HG02870 (cell line): ENCODE data around the gene TRPM1.

Source experiments
- ATAC-seq: cut with Tn5 transposase; IDR thresholded peaks from one replicate; pipeline ENCODE4 v1.9.1; 2021; ENCODE audit warnings: mild to moderate bottlenecking, moderate library complexity; ENCODE audit not compliant: unreplicated experiment

TRPM1 gene

GRCh38 chr15:30985081-30985531 lies 116.4 kb downstream of the TRPM1 start:
- ATAC-seq: no peak

GRCh38 chr15:30984542-30984941 lies 117.0 kb downstream of the TRPM1 start:
- no peak for ATAC-seq

- ATAC-seq: no peak
Observed at GRCh38 chr15:30984118-30984517, 117.4 kb downstream of the TRPM1 start.

- ATAC-seq: no peak
Observed at GRCh38 chr15:30979457-30979856, 122.1 kb downstream of the TRPM1 start.

GRCh38 chr15:30978328-30978727 lies 123.2 kb downstream of the TRPM1 start:
- no peak for ATAC-seq

- ATAC-seq: no peak
Observed at GRCh38 chr15:30974112-30974511, 127.4 kb downstream of the TRPM1 start.

- no peak for ATAC-seq
Observed at GRCh38 chr15:30973379-30973778, 128.1 kb downstream of the TRPM1 start.

GRCh38 chr15:30969724-30970123 lies 131.8 kb downstream of the TRPM1 start:
- ATAC-seq: no peak

- ATAC-seq: no peak
Observed at GRCh38 chr15:30963681-30964080, 137.8 kb downstream of the TRPM1 start.

GRCh38 chr15:30962659-30963058 lies 138.9 kb downstream of the TRPM1 start:
- no peak for ATAC-seq

- no peak for ATAC-seq
Observed at GRCh38 chr15:30962079-30962478, 139.4 kb downstream of the TRPM1 start.

- no peak for ATAC-seq
Observed at GRCh38 chr15:30958219-30958618, 143.3 kb downstream of the TRPM1 start.

- no peak for ATAC-seq
Observed at GRCh38 chr15:30956216-30957124, 145.1 kb downstream of the TRPM1 start.

GRCh38 chr15:30954674-30955073 lies 146.9 kb downstream of the TRPM1 start:
- no peak for ATAC-seq

- ATAC-seq: no peak
Observed at GRCh38 chr15:30953731-30954378, 147.7 kb downstream of the TRPM1 start.

- ATAC-seq: no peak
Observed at GRCh38 chr15:30953183-30953582, 148.3 kb downstream of the TRPM1 start.
